GM10847 (cell line): ENCODE data around the gene RBPJ.

Experiments
- POLR2A ChIP-seq: IDR thresholded peaks from 2 replicates; pipeline ENCODE4 v1.6.1; 2011; ENCODE audit not compliant: insufficient read length; ENCODE audit errors: extremely low read depth

Gene RBPJ

DNA sequence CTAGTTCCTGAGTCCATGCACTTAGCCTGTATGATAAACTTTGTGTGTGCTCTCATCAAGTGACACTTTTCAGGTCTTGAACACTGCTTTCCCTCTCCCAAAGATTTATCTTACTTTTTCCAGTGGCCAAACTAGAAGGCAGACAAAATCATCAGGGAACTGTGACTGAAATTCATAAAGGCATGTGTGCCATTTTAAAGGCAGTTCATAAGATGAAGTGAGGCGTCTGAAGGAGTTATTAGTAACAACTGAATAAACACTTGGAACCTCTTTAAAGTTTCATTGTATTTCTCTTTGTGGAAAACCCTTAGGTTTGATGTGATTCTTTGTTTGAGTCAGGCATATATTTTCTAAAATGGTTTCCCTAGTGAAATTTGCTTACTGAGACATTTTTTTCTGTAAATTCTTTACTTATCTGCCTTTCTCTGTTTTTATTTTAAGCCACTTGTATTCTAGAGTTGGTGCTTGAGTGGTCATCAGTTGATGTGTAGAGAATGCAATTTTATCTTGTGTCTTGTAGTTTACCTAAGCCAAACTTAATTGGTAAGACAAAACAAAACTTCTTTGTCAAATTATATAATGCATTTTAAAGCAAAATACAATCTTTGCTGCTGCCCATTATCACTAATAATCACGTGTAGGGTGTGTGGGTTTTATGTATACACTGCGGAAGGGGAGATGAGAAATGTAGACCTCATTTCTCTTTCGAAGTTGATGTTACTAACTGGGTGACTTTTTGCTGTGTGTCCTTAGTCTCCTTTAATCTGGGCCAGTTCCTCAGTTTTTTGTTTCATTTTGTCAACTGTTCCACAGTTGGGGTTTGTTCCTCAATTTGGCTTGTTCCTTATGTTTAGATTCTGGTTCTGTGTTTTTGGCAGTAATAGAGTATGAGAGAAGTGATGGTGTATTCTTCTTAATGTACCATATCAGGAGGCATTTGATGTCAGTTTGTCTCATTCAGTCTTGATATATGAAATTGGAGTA lies 56.8 kb downstream of the RBPJ start:
- TF ChIP-seq POLR2A, result no peak

GRCh38 chr4:26379837-26380236 lies 59.0 kb downstream of the RBPJ start:
- no peak for TF ChIP-seq POLR2A

DNA sequence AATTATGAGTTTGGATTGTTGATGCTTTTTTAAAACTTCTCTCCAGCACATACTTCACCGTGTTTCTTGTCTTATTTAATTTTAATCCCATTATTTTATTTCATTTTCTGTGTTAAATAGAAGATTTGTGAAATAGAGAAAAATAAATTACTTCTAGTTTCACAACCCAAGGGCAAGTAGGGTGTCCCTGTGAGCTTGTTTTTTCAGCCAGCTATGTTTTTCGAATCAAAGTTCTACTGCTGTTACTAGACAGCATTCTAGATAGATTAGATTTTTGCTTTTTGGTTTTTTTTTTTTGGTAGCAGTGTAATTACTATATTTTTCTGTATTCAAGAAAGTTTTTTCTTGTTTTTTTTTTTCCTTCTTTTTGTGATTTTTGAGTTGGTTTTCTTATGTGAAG lies 59.9 kb downstream of the RBPJ start:
- no peak for TF ChIP-seq POLR2A

DNA sequence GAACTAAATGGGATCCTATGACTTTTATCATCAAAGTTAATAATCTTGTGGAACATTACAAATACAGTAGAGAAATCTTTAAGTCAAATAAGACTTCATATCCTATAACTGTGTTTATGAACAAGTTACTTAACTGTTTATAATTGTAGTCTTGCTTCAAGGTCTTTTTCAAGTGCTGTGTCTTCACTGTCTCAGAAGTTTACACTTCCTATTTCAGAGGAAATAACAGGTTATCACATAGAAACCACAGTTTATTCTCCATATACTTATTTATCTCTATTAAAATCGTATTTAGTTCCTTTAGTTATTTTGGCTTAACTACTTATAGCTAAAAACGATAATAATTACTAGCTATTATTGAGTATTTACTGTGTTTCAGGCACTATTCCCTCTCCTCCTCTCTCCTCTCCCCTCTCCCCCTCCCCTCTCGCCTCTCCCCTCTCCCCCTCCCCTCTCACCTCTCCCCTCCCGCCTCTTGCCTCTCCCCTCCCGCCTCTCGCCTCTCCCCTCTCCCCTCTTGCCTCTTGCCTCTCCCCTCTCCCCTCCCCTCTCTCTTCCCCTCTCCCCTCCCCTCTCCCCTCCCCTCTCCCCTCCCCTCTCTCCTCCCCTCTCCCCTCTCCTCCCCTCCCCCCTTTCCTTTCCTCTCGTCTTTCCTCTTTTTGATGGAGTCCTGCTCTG lies 63.7 kb downstream of the RBPJ start:
- TF ChIP-seq POLR2A, result no peak

DNA sequence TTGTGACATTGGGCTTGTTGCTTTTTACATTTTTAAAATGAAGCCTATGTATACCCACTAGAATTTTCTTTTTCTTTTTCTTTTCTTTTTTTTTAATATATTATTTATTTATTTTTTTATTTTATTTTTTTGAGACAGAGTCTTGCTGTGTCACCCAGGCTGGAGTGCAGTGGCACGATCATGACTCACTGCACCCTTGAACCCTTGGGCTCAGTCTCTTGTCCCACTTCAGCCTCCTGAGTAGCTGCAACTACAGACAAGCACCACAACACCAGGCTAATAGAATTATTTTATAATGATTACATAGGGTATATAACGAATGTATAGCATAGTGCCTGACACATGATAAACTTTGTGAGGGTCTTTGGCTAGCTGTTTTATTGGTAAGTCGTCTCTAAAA lies 64.9 kb downstream of the RBPJ start:
- TF ChIP-seq POLR2A, result no peak

- no peak for TF ChIP-seq POLR2A
These were observed 65.6 kb downstream of the RBPJ start for GRCh38 chr4:26386386-26386785.

GRCh38 chr4:26388671-26389070 lies 67.9 kb downstream of the RBPJ start:
- TF ChIP-seq POLR2A, result no peak

- TF ChIP-seq POLR2A, result no peak
These were observed 76.3 kb downstream of the RBPJ start for GRCh38 chr4:26397086-26397485.

- TF ChIP-seq POLR2A, result no peak
These were observed 79.3 kb downstream of the RBPJ start for GRCh38 chr4:26400132-26400531.

DNA sequence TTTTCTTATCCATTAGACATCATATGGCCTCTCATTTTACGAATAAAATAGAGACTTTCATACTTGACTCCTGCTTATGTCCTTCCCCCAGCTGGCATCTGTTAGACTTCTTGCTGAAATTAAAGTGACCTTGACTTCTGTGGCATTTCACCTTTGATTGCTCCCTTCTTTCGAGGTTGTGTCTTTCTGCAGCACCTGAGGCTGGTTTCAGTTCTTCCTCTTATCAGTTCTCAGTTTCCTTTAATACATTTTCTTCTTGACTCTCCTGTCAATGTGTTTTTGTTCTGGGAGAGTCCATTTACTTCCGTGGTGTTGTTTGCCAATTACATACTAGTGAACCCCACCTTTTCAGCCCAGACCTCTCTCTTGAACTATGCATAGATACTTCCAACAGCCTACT lies 81.6 kb downstream of the RBPJ start:
- TF ChIP-seq POLR2A, result no peak

DNA sequence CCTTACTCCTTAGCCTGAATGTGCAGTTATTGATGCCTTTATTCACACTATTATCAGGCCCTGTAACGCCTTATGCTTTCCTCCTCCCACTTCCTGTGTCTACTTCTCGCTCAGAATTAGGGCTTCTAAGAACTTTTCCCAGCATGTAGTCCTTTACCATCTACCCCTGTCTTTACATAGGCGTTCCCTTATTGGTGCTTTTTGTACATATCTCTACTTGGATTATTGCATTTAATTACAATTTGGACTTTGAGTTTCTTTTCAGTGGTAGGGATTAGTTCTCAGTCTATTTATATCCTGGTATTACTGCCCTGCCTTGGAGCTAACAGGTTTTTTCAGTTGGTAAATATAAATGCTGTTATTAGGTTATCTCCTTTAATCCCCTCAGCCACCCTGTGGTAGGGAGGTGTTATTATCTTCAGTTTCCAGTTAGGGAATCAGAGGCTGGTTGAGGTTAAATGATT lies 84.0 kb downstream of the RBPJ start:
- no peak for TF ChIP-seq POLR2A

DNA sequence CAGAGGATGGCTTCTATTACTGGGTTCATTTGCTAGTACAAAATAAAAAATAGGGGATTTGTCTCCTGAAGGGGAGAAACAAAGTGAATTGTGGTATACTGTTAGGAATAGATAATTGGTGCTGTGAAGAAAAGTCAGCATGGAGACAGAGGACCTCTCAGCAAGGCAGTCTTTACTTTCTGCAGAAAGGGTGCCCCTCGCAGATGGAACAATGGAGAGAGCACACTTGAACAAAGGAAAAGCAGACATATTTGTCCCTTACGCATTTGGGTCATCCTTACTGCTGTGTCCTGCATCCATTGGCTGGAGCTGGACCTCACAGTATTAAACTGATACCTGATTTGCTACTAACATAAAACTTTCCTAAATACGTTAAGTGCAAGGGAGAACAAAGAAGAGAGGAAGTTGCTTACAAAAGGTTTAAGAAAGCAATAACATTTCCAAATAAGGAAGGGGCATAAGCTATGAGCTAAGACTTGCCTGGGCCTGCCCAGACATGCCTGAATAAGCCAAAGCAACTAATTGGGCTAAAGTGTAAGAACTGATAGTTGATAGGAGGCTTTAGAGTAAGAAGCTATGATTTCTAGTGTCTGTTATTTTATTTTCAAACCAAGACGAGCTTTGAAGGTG lies 85.6 kb downstream of the RBPJ start:
- no peak for TF ChIP-seq POLR2A

- TF ChIP-seq POLR2A, result no peak
These were observed 86.7 kb downstream of the RBPJ start for GRCh38 chr4:26407476-26407875.

DNA sequence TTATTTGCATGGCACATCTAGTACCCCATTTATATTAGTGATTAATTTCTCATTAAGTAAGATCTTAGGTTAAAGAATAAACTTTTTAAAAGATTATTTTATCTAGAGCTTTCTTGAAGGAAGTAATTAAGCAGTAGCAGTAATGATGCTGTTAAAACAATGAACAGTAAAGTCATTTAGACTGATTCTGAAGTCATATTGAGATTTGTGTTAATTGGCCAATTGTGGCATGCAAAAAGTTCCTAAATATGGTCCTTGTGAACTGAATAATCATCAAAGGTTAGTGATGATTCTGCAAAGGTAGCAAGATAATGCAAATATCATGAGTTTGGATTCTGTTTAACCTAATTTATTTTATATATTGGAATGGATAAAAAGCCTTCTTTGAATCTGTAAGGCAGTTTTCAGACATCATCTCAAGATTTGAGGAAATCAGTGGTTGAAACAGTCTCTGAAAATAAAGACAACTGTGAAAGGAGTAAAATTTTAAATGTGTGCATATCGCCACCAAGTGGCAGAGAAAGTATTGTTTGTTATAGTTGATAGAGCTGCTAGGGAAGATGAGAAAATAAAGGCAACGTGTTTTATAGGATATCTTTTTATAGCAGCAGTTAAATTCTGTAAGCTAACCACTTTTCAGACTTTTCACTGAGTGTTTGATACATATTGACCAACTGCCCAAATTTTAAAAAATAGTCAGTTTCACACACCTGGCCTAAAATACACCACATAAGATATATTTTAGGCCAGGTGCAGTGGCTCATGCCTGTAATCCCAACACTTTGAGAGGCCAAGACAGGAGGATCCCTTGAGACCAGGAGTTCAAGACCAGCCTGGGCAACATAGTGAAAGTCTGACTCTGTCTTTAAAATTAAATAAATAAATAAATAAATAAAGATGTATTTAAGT lies 89.8 kb downstream of the RBPJ start:
- TF ChIP-seq POLR2A, result no peak
